OCI-LY1 (cell line): ENCODE results near the gene SLCO3A1.

Experiments used
- H2AFZ ChIP-seq: fragments of 200-600 bp; sonication (generic), shearing (Covaris generic); 2 replicates; pipeline ENCODE4 v1.6.0; 2014; ENCODE audit warnings: antibody characterized with exemption, mild to moderate bottlenecking, low read length
- H3F3A ChIP-seq: fragments of 200-600 bp; sonication (generic), shearing (Covaris generic); 2 replicates; pipeline ENCODE4 v1.6.0; 2014; ENCODE audit warnings: mild to moderate bottlenecking, antibody characterized with exemption, low read length, moderate library complexity; ENCODE audit not compliant: insufficient read depth
- H3K27ac ChIP-seq: fragments of 200-600 bp; sonication (generic); 2 replicates; pipeline ENCODE4 v1.5.1; 2014; ENCODE audit warnings: low read length, mixed run types, mild to moderate bottlenecking, low read depth; ENCODE audit not compliant: poor library complexity, severe bottlenecking
- H3K27me3 ChIP-seq: fragments of 200-600 bp; sonication (generic); 2 replicates; pipeline ENCODE4 v1.6.0; 2014; ENCODE audit warnings: antibody characterized with exemption, mild to moderate bottlenecking, low read length, moderate library complexity; ENCODE audit not compliant: insufficient read depth
- H3K36me3 ChIP-seq: fragments of 200-600 bp; sonication (generic); 2 replicates; pipeline ENCODE4 v1.6.1; 2014; ENCODE audit warnings: mild to moderate bottlenecking, antibody characterized with exemption, low read length, moderate library complexity, mixed read lengths; ENCODE audit not compliant: insufficient read depth
- H3K4me1 ChIP-seq: fragments of 200-600 bp; sonication (generic); 2 replicates; pipeline ENCODE4 v1.5.1; 2014; ENCODE audit warnings: mild to moderate bottlenecking, low read length, moderate library complexity; ENCODE audit not compliant: insufficient read depth, severe bottlenecking
- H3K4me2 ChIP-seq: fragments of 200-600 bp; sonication (generic), shearing (Covaris generic); 2 replicates; pipeline ENCODE4 v1.6.1; 2014; ENCODE audit warnings: low read length
- H3K4me3 ChIP-seq: fragments of 200-600 bp; sonication (generic); 2 replicates; pipeline ENCODE4 v1.5.1; 2014; ENCODE audit warnings: low read length, low read depth, mild to moderate bottlenecking, mixed read lengths; ENCODE audit not compliant: poor library complexity, severe bottlenecking
- H3K79me2 ChIP-seq: fragments of 200-600 bp; shearing (Covaris generic); 2 replicates; pipeline ENCODE4 v1.6.1; 2016; ENCODE audit warnings: mixed run types, low read length, mixed read lengths; ENCODE audit not compliant: insufficient read depth
- H3K9ac ChIP-seq: fragments of 200-600 bp; sonication (generic), shearing (Covaris generic); 2 replicates; pipeline ENCODE4 v1.6.1; 2014; ENCODE audit warnings: mild to moderate bottlenecking, low read length, mixed read lengths
- H3K9me2 ChIP-seq: fragments of 200-600 bp; sonication (generic), shearing (Covaris generic); 2 replicates; pipeline ENCODE4 v1.6.1; 2014; ENCODE audit warnings: low read depth, mild to moderate bottlenecking, low read length, mixed read lengths
- H3K9me3 ChIP-seq: fragments of 200-600 bp; shearing (Covaris generic); 2 replicates; pipeline ENCODE4 v1.6.1; 2014; ENCODE audit warnings: low read length, mixed read lengths
- H4K20me1 ChIP-seq: fragments of 200-600 bp; sonication (generic), shearing (Covaris generic); 2 replicates; pipeline ENCODE4 v1.6.0; 2016; ENCODE audit warnings: mild to moderate bottlenecking, low read length; ENCODE audit not compliant: insufficient read depth
- CTCF ChIP-seq: fragments of 200-600 bp; sonication (generic), shearing (Covaris generic); IDR thresholded peaks from 2 replicates; pipeline ENCODE4 v1.5.1; 2017; ENCODE audit warnings: mild to moderate bottlenecking, antibody characterized with exemption, low read length, moderate library complexity, mixed read lengths
- EZH2 ChIP-seq: fragments of 200-600 bp; sonication (generic), shearing (Covaris generic); IDR thresholded peaks from 2 replicates; pipeline ENCODE4 v1.8.0; 2017; ENCODE audit warnings: borderline replicate concordance, mixed run types, mild to moderate bottlenecking, antibody characterized with exemption, low read length, moderate library complexity, mixed read lengths

The SLCO3A1 gene

GRCh38 chr15:91841861-91842260 is 11.6 kb upstream of the SLCO3A1 start:
- Histone ChIP-seq H3K36me3 (no peaks in the 10 kb centered on the region), H3K9me3 (no peaks in the 10 kb centered on the region), H2AFZ (no peak overlapping the region), H3K4me1 (no peaks in the 10 kb centered on the region), H3K9me2 (no peaks in the 10 kb centered on the region), H3K27ac (no peak overlapping the region), H3K9ac (no peak overlapping the region), H3F3A (no peaks in the 10 kb centered on the region), H4K20me1 (no peaks in the 10 kb centered on the region), H3K27me3 (no peaks in the 10 kb centered on the region), H3K4me2 (no peak overlapping the region), H3K4me3 (no peak overlapping the region), H3K79me2 (no peaks in the 10 kb centered on the region)
- no peak for TF ChIP-seq CTCF
- TF ChIP-seq EZH2, result no peak

GRCh38 chr15:91844341-91844740 is 9.2 kb upstream of the SLCO3A1 start:
- Histone ChIP-seq H3K36me3 (no peaks in the 10 kb centered on the region), H3K27ac (no peak overlapping the region), H3F3A (no peaks in the 10 kb centered on the region), H3K9me2 (no peaks in the 10 kb centered on the region), H3K9ac (no peak overlapping the region), H2AFZ (no peak overlapping the region), H3K9me3 (no peaks in the 10 kb centered on the region), H4K20me1 (no peaks in the 10 kb centered on the region), H3K4me3 (no peak overlapping the region), H3K4me2 (no peak overlapping the region), H3K79me2 (no peaks in the 10 kb centered on the region), H3K27me3 (no peaks in the 10 kb centered on the region), H3K4me1 (no peaks in the 10 kb centered on the region)
- no peak for TF ChIP-seq EZH2
- TF ChIP-seq CTCF, result no peak

GRCh38 chr15:91844928-91845327 is 8.6 kb upstream of the SLCO3A1 start:
- Histone ChIP-seq H4K20me1 (no peaks in the 10 kb centered on the region), H3K36me3 (no peaks in the 10 kb centered on the region), H3K27ac (no peak overlapping the region), H3K9ac (no peak overlapping the region), H3F3A (no peaks in the 10 kb centered on the region), H3K4me2 (no peak overlapping the region), H3K9me3 (no peaks in the 10 kb centered on the region), H3K9me2 (no peaks in the 10 kb centered on the region), H3K79me2 (no peaks in the 10 kb centered on the region), H3K4me3 (no peak overlapping the region), H3K4me1 (no peaks in the 10 kb centered on the region), H2AFZ (no peak overlapping the region), H3K27me3 (no peaks in the 10 kb centered on the region)
- TF ChIP-seq CTCF, result no peak
- TF ChIP-seq EZH2, result no peak
